ENCODE measurements around the gene EFCAB9. TPM values are rescaled to one million over a fixed set of nuclear protein-coding genes. Genes with fewer than 3 reads are reported as not detected.

Gene EFCAB9
- total RNA-seq, 6 experiments from 2014 or later = not detected

GRCh38 chr5:172171118-172171517, 22.9 kb upstream of the EFCAB9 start:
- no peak for DNase-seq
- no peak overlapping the region for H3K27ac Mint-ChIP-seq
- H3K9me3 Mint-ChIP-seq = no peaks in the 10 kb centered on the region
- no peak for TF ChIP-seq CTCF (IDR thresholded peaks at IDR 0.05)
- peaks cover 3% of the 10 kb centered on the region for H3K27me3 Mint-ChIP-seq (ENCODE audit: insufficient read depth)
- H3K36me3 Mint-ChIP-seq (ENCODE audit: low read depth) = peaks cover 9% of the 10 kb centered on the region; the same call in 1 of the 2 replicates
- peaks cover 46% of the 10 kb centered on the region for H3K4me1 Mint-ChIP-seq (ENCODE audit: low read depth)
- H3K4me3 Mint-ChIP-seq = no peak overlapping the region

GRCh38 chr5:172172912-172173563, 20.9 kb upstream of the EFCAB9 start:
- no peaks in the 10 kb centered on the region for H3K9me3 Mint-ChIP-seq
- peaks cover 3% of the 10 kb centered on the region for H3K27me3 Mint-ChIP-seq (ENCODE audit: insufficient read depth)
- H3K4me3 Mint-ChIP-seq = peak overlapping the region; percentile 41; the same call in 1 of the 2 replicates
- H3K36me3 Mint-ChIP-seq (ENCODE audit: low read depth) = peaks cover 9% of the 10 kb centered on the region; the same call in 1 of the 2 replicates
- H3K4me1 Mint-ChIP-seq (ENCODE audit: low read depth) = peaks cover 47% of the 10 kb centered on the region
- no peak for DNase-seq
- TF ChIP-seq CTCF (IDR thresholded peaks at IDR 0.05) = no peak
- H3K27ac Mint-ChIP-seq = peak overlapping the region; percentile 86

GRCh38 chr5:172173564-172174153, 20.3 kb upstream of the EFCAB9 start:
- Mint-ChIP-seq H3K4me1 (ENCODE audit: low read depth) (peaks cover 53% of the 10 kb centered on the region), H3K27ac (peak overlapping the region; percentile 86), H3K4me3 (peak overlapping the region; percentile 41; the same call in 1 of the 2 replicates), H3K9me3 (no peaks in the 10 kb centered on the region), H3K27me3 (ENCODE audit: insufficient read depth) (peaks cover 3% of the 10 kb centered on the region), H3K36me3 (ENCODE audit: low read depth) (peaks cover 13% of the 10 kb centered on the region)
- TF ChIP-seq CTCF (IDR thresholded peaks at IDR 0.05) = no peak
- DNase-seq = peak; percentile 46

- Mint-ChIP-seq H3K27me3 (ENCODE audit: insufficient read depth) (no peaks in the 10 kb centered on the region; the same call in 1 of the 2 replicates), H3K4me1 (ENCODE audit: low read depth) (peaks cover 66% of the 10 kb centered on the region), H3K27ac (peak overlapping the region; percentile 86), H3K4me3 (no peak overlapping the region), H3K36me3 (ENCODE audit: low read depth) (peaks cover 10% of the 10 kb centered on the region), H3K9me3 (no peaks in the 10 kb centered on the region)
- DNase-seq = no peak
- no peak for TF ChIP-seq CTCF (IDR thresholded peaks at IDR 0.05)
These were observed 18.7 kb upstream of the EFCAB9 start for GRCh38 chr5:172175263-172175719.

- H3K4me1 Mint-ChIP-seq (ENCODE audit: low read depth) = peaks cover 70% of the 10 kb centered on the region
- H3K4me3 Mint-ChIP-seq = no peak overlapping the region
- H3K27me3 Mint-ChIP-seq (ENCODE audit: insufficient read depth) = no peaks in the 10 kb centered on the region; the same call in 1 of the 2 replicates
These were observed 16.8 kb upstream of the EFCAB9 start for GRCh38 chr5:172177176-172177575.

More at GRCh38 chr5:172177176-172177575, 16.8 kb upstream of the EFCAB9 start:
- no peak for TF ChIP-seq CTCF (IDR thresholded peaks at IDR 0.05)
- no peaks in the 10 kb centered on the region for H3K9me3 Mint-ChIP-seq
- DNase-seq = no peak
- peaks cover 14% of the 10 kb centered on the region for H3K36me3 Mint-ChIP-seq (ENCODE audit: low read depth)
- no peak overlapping the region for H3K27ac Mint-ChIP-seq
